Testis (tissue), 3 donors: Measurements from ENCODE around the gene C1QTNF12. TPM values are rescaled to one million over a fixed set of nuclear protein-coding genes. Genes with fewer than 3 reads are reported as not detected.

ENCODE experiments used
- DNase-seq: peaks from one replicate; pipeline ENCODE4 v3.0.0-alpha.2; 2019
- H3K27ac ChIP-seq, 2 donors: fragments of 200-600 bp; sonication (generic); one replicate each; pipeline ENCODE4 v1.5.1; 2019
- H3K27me3 ChIP-seq: fragments of 200-600 bp; sonication (generic); one replicate; pipeline ENCODE4 v1.5.1; 2019
- H3K36me3 ChIP-seq: fragments of 200-600 bp; sonication (generic); one replicate; pipeline ENCODE4 v1.5.1; 2017; ENCODE audit warnings: low read depth; ENCODE audit errors: missing control alignments
- H3K4me1 ChIP-seq: fragments of 200-600 bp; sonication (generic); one replicate; pipeline ENCODE4 v1.5.1; 2019
- H3K4me3 ChIP-seq, 2 donors: fragments of 200-600 bp; sonication (generic); one replicate each; pipeline ENCODE4 v1.5.1; 2017 to 2019
- H3K9me3 ChIP-seq: fragments of 200-600 bp; sonication (generic); one replicate; pipeline ENCODE4 v1.5.1; 2017
- POLR2A ChIP-seq: fragments of 450-650 bp; IDR thresholded peaks from one replicate; pipeline ENCODE4 v1.6.1; 2017; ENCODE audit warnings: antibody characterized with exemption, mild to moderate bottlenecking, moderate library complexity
- WGBS, 2 donors: methylation state at CpG; one replicate each; pipeline ENCODE4 v1.1.5; 2018; 5-methylcytosine and 5-hydroxymethylcytosine counted together
- intact Hi-C: fragments of 100-400 bp; cut with DNase I; formaldehyde crosslinking; loops from one replicate; pipeline ENCODE4 v1.15.1; 2023; ENCODE audit warnings: low total_unique reads
- polyA plus RNA-seq: library from polyadenylated mRNA; stranded (reverse); fragments of 350-450 nt; fragmentation: Illumina TruSeq; extraction: RNeasy Lipid Tissue Mini Kit (QIAGEN cat#74804); gene quantifications from one replicate; pipeline ENCODE4 v1.2.3, GENCODE V29; 2014; ENCODE audit warnings: low read depth, low replicate concordance; ENCODE audit not compliant: insufficient read depth
- total RNA-seq, 2 donors: library from RNA; depleted of rRNA; stranded (reverse); fragments of >200 nt; gene quantifications; one replicate each; pipeline ENCODE4 v1.2.3, GENCODE V29; 2016
- TF ChIP-seq, protein P1 (sequence below), 3 experiments: fragments of 450-650 bp in 2 of 3; fragments of 200-600 bp in 1 of 3; sonication (generic) in 1 of 3; IDR thresholded peaks; one replicate each; pipeline ENCODE4 v1.5.1; 2016 to 2019; ENCODE audit warnings: antibody characterized with exemption in 3 of 3, mild to moderate bottlenecking in 2 of 3, moderate library complexity in 1 of 3

C1QTNF12 gene
- total and polyA plus RNA-seq, 3 donors from 2014 or later, result 2.7 to 7.7 (median 4.7) TPM

DNA sequence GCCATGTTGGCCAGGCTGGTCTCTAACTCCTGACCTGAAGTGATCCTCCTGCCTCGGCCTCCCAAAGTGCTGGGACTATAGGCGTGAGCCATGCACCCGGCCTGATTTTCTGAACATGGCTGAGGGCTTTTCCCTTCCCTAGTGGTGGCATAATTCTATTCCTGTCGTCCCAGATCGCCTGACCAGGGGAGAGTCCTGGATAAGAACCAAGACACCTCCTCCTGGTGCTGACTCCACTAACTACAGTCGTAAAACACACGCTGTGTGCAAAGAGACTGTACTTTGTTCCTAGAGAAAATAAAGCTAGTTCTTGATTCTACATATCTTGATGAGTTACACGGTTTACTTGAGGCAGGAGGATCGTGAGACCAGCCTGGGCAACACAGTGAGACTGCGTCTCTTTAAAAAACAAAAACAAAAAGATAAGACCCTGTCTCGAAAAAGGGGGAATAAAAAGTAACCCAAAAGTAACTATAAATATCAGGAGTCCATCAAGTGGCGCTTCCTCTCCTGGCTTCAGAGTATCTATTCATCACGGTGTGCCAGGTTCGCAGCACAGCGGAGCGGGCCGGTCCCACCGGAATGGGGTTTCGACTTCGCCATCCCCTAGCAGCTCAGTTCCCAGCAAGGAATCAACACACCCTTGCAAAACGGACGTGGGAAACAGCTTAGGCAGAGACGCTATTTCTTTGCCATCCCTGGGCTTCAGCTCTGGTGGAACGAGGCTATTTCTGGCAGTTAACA lies 15.7 kb downstream of the C1QTNF12 start:
- DNase-seq, result no peak
- intact Hi-C loops, result no loop called here
- WGBS, 2 donors, result 12% methylated on average over 22 to 24 of the region's 24 CpGs

DNA sequence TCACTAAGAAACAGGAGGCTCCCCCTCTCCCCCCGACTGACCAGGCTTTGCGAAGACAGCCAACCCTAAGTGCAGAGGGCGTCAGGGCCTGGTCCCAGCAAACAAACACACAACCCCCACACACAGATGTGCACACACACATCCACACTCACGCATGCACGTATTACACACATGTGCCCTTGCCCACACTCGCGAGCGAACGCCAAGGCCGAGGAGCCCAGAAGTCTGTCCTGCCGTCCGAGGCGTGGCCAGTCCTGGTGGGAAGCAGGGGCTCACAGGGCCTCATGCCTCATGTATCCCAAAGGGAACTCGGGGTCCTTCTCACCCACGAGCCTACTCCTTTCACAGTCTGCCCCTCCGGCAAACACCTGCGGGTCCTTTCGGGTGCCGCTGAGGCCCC lies 16.8 kb downstream of the C1QTNF12 start:
- Histone ChIP-seq H3K4me1 (peaks cover 18% of the 10 kb centered on the region), H3K27ac (no peak overlapping the region), H3K36me3 (no peaks in the 10 kb centered on the region), H3K27me3 (no peaks in the 10 kb centered on the region), H3K9me3 (no peaks in the 10 kb centered on the region), H3K4me3 (no peak overlapping the region)
- intact Hi-C loops, result no loop called here
- WGBS, 2 donors, result 86 to 92% methylated on average over 16 to 19 of the region's 19 CpGs
- TF ChIP-seq, protein P1, sequence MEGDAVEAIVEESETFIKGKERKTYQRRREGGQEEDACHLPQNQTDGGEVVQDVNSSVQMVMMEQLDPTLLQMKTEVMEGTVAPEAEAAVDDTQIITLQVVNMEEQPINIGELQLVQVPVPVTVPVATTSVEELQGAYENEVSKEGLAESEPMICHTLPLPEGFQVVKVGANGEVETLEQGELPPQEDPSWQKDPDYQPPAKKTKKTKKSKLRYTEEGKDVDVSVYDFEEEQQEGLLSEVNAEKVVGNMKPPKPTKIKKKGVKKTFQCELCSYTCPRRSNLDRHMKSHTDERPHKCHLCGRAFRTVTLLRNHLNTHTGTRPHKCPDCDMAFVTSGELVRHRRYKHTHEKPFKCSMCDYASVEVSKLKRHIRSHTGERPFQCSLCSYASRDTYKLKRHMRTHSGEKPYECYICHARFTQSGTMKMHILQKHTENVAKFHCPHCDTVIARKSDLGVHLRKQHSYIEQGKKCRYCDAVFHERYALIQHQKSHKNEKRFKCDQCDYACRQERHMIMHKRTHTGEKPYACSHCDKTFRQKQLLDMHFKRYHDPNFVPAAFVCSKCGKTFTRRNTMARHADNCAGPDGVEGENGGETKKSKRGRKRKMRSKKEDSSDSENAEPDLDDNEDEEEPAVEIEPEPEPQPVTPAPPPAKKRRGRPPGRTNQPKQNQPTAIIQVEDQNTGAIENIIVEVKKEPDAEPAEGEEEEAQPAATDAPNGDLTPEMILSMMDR (IDR thresholded peaks at IDR 0.05), result no peak
- no peak for TF ChIP-seq POLR2A
- no peak for DNase-seq

More for the DNA sequence above, 15.7 kb downstream of the C1QTNF12 start:
- H3K4me1 ChIP-seq, result peaks cover 18% of the 10 kb centered on the region
- H3K36me3 ChIP-seq, result no peaks in the 10 kb centered on the region
- H3K27ac ChIP-seq, result peak overlapping the region; percentile 81 to 92
- H3K9me3 ChIP-seq, result no peaks in the 10 kb centered on the region
- TF ChIP-seq POLR2A, result no peak
- TF ChIP-seq, protein P1 (IDR thresholded peaks at IDR 0.05), result no peak
- H3K27me3 ChIP-seq, result no peaks in the 10 kb centered on the region
- peak overlapping the region; percentile 98 for H3K4me3 ChIP-seq

DNA sequence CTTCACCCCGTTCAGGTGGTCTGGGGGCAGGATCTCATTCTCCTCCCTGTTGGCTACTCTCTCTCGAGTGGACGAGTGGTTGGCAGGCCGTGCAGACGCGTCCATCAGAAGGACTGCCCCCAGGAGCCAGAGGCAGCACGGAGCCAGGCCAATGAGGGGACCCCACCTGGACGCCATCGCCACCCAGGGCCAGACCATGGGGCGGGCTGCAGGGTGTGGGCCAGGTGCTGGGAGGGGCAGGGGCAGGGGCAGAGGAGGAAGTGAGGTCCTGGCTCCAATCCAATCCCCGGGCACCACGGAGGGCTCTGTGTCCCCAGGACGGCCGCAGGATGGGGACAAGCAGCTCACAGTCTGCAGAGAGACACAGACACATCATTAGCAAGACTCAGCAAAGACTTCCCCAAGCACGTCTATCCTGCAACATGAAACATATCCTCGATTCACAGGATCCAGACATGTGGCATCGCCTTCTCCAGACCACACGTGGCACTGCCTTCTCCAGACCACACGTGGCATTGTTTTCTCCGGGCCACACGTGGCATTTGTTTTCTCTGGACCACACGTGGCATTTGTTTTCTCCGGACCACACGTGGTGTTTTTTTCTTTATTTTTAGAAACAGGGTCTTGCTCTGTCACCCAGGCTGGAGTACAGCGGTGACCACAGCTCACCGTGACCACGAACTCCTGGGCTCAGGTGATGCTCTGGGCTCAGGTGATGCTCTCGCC lies 17.8 kb downstream of the C1QTNF12 start:
- no peaks in the 10 kb centered on the region for H3K9me3 ChIP-seq
- H3K27ac ChIP-seq, result no peak overlapping the region
- no peak for DNase-seq
- TF ChIP-seq, protein P1 (IDR thresholded peaks at IDR 0.05), result no peak
- no peak for TF ChIP-seq POLR2A
- no peak overlapping the region for H3K4me3 ChIP-seq
- peaks cover 18% of the 10 kb centered on the region for H3K4me1 ChIP-seq
- no peaks in the 10 kb centered on the region for H3K36me3 ChIP-seq
- 89 to 94% methylated on average over 27 to 28 of the region's 28 CpGs for WGBS, 2 donors
- H3K27me3 ChIP-seq, result no peaks in the 10 kb centered on the region
- intact Hi-C loops, result no loop called here

DNA sequence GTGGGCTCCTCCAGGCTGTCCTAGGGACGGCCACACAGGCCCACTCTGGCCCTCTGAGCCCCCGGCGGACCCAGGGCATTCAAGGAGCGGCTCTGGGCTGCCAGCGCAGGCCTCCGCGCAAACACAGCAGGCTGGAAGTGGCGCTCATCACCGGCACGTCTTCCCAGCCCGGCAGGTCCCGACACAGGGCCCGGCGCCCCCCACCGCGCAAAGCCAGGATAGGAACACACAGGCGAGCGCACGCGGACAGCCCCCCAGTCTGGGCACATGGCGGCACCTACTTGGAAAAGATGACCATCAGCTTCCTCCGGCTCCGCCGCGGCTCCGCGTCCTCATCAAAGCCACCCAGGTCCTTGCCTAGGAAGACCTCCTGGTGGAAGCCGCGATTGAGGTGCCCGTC lies 18.3 kb downstream of the C1QTNF12 start:
- WGBS, 2 donors, result 93 to 100% methylated on average over 11 to 30 of the region's 30 CpGs
- TF ChIP-seq POLR2A, result no peak
- TF ChIP-seq, protein P1 (IDR thresholded peaks at IDR 0.05), result no peak
- Histone ChIP-seq H3K27ac (no peak overlapping the region), H3K36me3 (no peaks in the 10 kb centered on the region), H3K9me3 (no peaks in the 10 kb centered on the region), H3K27me3 (no peaks in the 10 kb centered on the region), H3K4me1 (peaks cover 18% of the 10 kb centered on the region), H3K4me3 (no peak overlapping the region)
- intact Hi-C loops, result no loop called here
- DNase-seq, result no peak
